WTC11 (cell line): ENCODE results near the gene CMTM4.

Experiments used
- NFE2L1 ChIP-seq: sonication (generic); formaldehyde crosslinking; IDR thresholded peaks from 2 replicates; pipeline ENCODE4 v1.8.1; 2023; ENCODE audit warnings: missing genetic modification reagents
- NFYB ChIP-seq: sonication (generic); formaldehyde crosslinking; conservative IDR thresholded peaks from 2 replicates; pipeline ENCODE4 v1.8.0; 2022; ENCODE audit warnings: low read depth, missing genetic modification reagents
- PREB ChIP-seq: sonication (generic); formaldehyde crosslinking; IDR thresholded peaks from 2 replicates; pipeline ENCODE4 v1.8.1; 2022; ENCODE audit warnings: mild to moderate bottlenecking, missing genetic modification reagents, moderate library complexity, borderline replicate concordance
- RELA ChIP-seq: sonication (generic); formaldehyde crosslinking; IDR thresholded peaks from 2 replicates; pipeline ENCODE4 v1.8.1; 2022; ENCODE audit warnings: missing genetic modification reagents, mild to moderate bottlenecking, borderline replicate concordance
- TF ChIP-seq, protein P1 (sequence below): fragments of 200-600 bp; IDR thresholded peaks from 2 replicates; pipeline ENCODE4 v1.8.0; 2022; ENCODE audit warnings: antibody characterized with exemption

DNA sequence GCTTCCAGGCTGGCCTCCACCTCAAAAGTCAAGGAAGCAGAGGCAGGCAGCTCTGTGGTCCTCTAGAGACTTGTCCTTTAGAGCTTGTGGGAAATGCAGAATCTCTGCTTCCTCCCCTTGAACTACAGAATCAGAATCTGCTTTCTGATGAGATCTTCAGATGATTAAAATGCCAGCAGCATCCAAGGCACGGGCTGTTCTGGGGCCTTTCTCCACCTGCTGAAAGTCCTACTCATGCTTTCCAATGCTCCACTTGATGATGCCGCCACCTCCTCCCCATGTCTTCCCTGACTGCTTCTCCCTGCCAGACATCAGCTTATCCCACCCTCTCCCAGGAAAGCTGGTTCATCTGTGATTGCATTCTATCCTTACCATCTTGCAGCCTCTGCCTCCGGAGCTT, 58.7 kb downstream of the CMTM4 start:
- TF ChIP-seq RELA (CRISPR knock-in tag) (no peak), PREB (CRISPR knock-in tag) (no peak), NFYB (CRISPR knock-in tag) (no peak), NFE2L1 (CRISPR knock-in tag) (no peak)
- TF ChIP-seq, protein P1, sequence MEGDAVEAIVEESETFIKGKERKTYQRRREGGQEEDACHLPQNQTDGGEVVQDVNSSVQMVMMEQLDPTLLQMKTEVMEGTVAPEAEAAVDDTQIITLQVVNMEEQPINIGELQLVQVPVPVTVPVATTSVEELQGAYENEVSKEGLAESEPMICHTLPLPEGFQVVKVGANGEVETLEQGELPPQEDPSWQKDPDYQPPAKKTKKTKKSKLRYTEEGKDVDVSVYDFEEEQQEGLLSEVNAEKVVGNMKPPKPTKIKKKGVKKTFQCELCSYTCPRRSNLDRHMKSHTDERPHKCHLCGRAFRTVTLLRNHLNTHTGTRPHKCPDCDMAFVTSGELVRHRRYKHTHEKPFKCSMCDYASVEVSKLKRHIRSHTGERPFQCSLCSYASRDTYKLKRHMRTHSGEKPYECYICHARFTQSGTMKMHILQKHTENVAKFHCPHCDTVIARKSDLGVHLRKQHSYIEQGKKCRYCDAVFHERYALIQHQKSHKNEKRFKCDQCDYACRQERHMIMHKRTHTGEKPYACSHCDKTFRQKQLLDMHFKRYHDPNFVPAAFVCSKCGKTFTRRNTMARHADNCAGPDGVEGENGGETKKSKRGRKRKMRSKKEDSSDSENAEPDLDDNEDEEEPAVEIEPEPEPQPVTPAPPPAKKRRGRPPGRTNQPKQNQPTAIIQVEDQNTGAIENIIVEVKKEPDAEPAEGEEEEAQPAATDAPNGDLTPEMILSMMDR: no peak
